ENCODE data around the gene AMFR.

The AMFR gene

DNA sequence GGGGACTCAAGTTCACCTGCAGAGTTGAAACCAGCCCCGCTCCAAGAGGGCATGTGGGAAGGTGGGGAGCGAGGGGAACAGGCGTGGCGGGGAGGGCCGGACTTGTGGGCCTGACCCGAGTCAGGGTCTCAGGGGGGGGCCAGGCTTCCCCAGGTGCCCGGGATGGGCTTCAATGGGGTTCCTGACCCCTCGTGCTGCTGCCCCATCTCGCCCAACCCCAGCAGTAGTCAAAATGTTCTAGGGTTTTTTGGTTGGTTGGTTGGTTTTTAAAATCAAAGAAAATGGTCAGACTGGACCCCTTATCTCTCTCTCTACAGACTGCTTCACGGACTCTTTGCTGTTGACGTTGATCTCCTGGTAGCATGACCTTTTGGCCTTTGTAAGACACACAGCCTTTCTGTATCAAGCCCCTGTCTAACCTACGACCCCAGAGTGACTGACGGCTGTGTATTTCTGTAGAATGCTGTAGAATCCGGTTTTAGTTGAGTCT, 69.5 kb downstream of the AMFR start:
- TF ChIP-seq, protein P1, sequence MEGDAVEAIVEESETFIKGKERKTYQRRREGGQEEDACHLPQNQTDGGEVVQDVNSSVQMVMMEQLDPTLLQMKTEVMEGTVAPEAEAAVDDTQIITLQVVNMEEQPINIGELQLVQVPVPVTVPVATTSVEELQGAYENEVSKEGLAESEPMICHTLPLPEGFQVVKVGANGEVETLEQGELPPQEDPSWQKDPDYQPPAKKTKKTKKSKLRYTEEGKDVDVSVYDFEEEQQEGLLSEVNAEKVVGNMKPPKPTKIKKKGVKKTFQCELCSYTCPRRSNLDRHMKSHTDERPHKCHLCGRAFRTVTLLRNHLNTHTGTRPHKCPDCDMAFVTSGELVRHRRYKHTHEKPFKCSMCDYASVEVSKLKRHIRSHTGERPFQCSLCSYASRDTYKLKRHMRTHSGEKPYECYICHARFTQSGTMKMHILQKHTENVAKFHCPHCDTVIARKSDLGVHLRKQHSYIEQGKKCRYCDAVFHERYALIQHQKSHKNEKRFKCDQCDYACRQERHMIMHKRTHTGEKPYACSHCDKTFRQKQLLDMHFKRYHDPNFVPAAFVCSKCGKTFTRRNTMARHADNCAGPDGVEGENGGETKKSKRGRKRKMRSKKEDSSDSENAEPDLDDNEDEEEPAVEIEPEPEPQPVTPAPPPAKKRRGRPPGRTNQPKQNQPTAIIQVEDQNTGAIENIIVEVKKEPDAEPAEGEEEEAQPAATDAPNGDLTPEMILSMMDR (IDR thresholded peaks at IDR 0.05), result no peak
- H2AFZ ChIP-seq, result peak overlapping the region; percentile 87
- H3K9me3 ChIP-seq (ENCODE audit: control insufficient read depth, low read length), result no peaks in the 10 kb centered on the region
- H3K4me2 ChIP-seq (ENCODE audit: low read length), result peak overlapping the region; percentile 60
- H3K79me2 ChIP-seq, result no peaks in the 10 kb centered on the region
- H3K27me3 ChIP-seq (ENCODE audit: control insufficient read depth, insufficient read depth, low read length), result no peaks in the 10 kb centered on the region
- peak overlapping the region; percentile 26 for H3K27ac ChIP-seq
- peaks cover 4% of the 10 kb centered on the region for H3K4me1 ChIP-seq
- H3K36me3 ChIP-seq (ENCODE audit: control insufficient read depth, insufficient read depth, low read length), result no peaks in the 10 kb centered on the region
- H3K4me3 ChIP-seq (ENCODE audit: low read depth, low read length), result no peak overlapping the region
- no peak overlapping the region for H3K9ac ChIP-seq

DNA sequence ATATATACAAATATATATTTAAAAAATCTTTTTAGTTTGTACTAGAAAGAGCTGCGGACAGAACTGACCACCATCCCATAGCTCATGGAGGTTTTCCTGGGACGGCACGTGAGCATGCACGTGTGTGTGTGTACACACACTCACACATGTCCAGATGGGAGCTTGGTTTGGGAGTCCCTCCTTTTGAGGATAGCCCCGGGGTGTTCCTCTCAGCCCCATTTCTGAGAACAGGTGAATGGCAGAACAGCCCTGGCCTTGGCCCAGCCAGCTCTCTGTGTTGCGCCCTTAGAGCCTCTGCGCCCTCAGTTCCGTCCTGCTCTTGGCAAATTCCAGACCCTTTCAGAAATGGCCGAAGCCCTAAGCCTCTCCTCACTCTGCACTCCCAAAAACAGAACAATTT, 70.1 kb downstream of the AMFR start:
- H3K9ac ChIP-seq, result no peak overlapping the region
- TF ChIP-seq, protein P1 (IDR thresholded peaks at IDR 0.05), result no peak
- no peak overlapping the region for H3K4me2 ChIP-seq (ENCODE audit: low read length)
- no peaks in the 10 kb centered on the region for H3K36me3 ChIP-seq (ENCODE audit: control insufficient read depth, insufficient read depth, low read length)
- H2AFZ ChIP-seq, result no peak overlapping the region
- no peaks in the 10 kb centered on the region for H3K9me3 ChIP-seq (ENCODE audit: control insufficient read depth, low read length)
- no peak overlapping the region for H3K4me3 ChIP-seq (ENCODE audit: low read depth, low read length)
- peaks cover 4% of the 10 kb centered on the region for H3K4me1 ChIP-seq
- no peaks in the 10 kb centered on the region for H3K27me3 ChIP-seq (ENCODE audit: control insufficient read depth, insufficient read depth, low read length)
- no peak overlapping the region for H3K27ac ChIP-seq
- no peaks in the 10 kb centered on the region for H3K79me2 ChIP-seq

DNA sequence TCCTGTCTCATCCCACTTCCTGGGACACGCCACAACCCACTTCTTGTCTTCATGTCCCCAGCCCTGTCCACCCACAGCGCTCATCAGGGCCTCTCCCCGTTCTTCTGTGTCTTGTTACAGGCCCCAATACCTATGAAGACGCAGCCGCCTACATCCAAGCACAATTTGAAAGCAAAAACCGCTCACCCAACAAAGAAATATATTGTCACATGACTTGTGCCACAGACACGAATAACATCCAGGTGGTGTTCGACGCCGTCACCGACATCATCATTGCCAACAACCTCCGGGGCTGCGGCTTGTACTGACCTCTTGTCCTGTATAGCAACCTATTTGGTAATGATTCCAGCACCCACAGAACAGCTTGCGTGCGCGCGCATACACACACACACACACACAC, 70.6 kb downstream of the AMFR start:
- H3K4me1 ChIP-seq, result peaks cover 4% of the 10 kb centered on the region
- no peaks in the 10 kb centered on the region for H3K79me2 ChIP-seq
- H3K9ac ChIP-seq, result no peak overlapping the region
- H3K27ac ChIP-seq, result no peak overlapping the region
- H3K4me2 ChIP-seq (ENCODE audit: low read length), result no peak overlapping the region
- no peak overlapping the region for H2AFZ ChIP-seq
- no peak overlapping the region for H3K4me3 ChIP-seq (ENCODE audit: low read depth, low read length)
- TF ChIP-seq, protein P1 (IDR thresholded peaks at IDR 0.05), result no peak
- H3K36me3 ChIP-seq (ENCODE audit: control insufficient read depth, insufficient read depth, low read length), result no peaks in the 10 kb centered on the region
- H3K9me3 ChIP-seq (ENCODE audit: control insufficient read depth, low read length), result no peaks in the 10 kb centered on the region
- no peaks in the 10 kb centered on the region for H3K27me3 ChIP-seq (ENCODE audit: control insufficient read depth, insufficient read depth, low read length)

DNA sequence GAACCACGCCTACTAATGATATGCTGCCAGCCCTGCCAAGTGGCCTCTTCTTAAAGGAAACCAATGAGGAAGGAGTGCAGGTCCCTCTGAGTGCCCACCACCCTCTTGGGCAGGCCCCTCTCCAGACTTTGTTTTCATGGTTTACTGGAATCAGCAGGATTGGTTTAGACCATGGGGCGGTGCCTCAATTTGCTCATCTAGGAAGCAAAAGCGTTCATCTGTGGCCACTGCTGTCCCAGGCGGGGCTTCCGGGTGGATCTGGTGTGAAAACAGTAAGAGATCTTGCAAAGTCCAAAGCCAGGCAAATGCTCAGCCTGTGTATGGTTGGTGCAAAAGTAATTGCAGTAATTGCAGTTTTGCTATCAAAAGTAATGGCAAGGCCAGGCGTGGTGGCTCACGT, 71.3 kb downstream of the AMFR start:
- H3K79me2 ChIP-seq, result no peaks in the 10 kb centered on the region
- no peaks in the 10 kb centered on the region for H3K36me3 ChIP-seq (ENCODE audit: control insufficient read depth, insufficient read depth, low read length)
- H3K9ac ChIP-seq, result no peak overlapping the region
- TF ChIP-seq, protein P1 (IDR thresholded peaks at IDR 0.05), result no peak
- H2AFZ ChIP-seq, result no peak overlapping the region
- H3K4me2 ChIP-seq (ENCODE audit: low read length), result no peak overlapping the region
- no peaks in the 10 kb centered on the region for H3K9me3 ChIP-seq (ENCODE audit: control insufficient read depth, low read length)
- no peaks in the 10 kb centered on the region for H3K27me3 ChIP-seq (ENCODE audit: control insufficient read depth, insufficient read depth, low read length)
- H3K4me1 ChIP-seq, result peaks cover 4% of the 10 kb centered on the region
- H3K4me3 ChIP-seq (ENCODE audit: low read depth, low read length), result no peak overlapping the region
- no peak overlapping the region for H3K27ac ChIP-seq

Measured in parathyroid adenoma (tissue), 2 donors.